ENCODE measurements around the gene VPS8.

VPS8 gene

GRCh38 chr3:184816614-184817013 lies 4.6 kb downstream of the VPS8 start:
- no peak for TF ChIP-seq CTCF (IDR thresholded peaks at IDR 0.05; ENCODE audit: extremely low read depth, insufficient read depth, missing control alignments)
- in situ Hi-C loops (cut with MboI; ENCODE audit: low pct_unique_long_range_greater_than_20kb, low sequenced_read_pairs, unreplicated experiment): no loop called here
- no peak for DNase-seq (ENCODE audit: low spot score)

GRCh38 chr3:184820525-184820924 lies 8.6 kb downstream of the VPS8 start:
- DNase-seq (ENCODE audit: low spot score): no peak
- in situ Hi-C loops (cut with MboI; ENCODE audit: low pct_unique_long_range_greater_than_20kb, low sequenced_read_pairs, unreplicated experiment): no loop called here
- TF ChIP-seq CTCF (IDR thresholded peaks at IDR 0.05; ENCODE audit: extremely low read depth, insufficient read depth, missing control alignments): no peak

DNA sequence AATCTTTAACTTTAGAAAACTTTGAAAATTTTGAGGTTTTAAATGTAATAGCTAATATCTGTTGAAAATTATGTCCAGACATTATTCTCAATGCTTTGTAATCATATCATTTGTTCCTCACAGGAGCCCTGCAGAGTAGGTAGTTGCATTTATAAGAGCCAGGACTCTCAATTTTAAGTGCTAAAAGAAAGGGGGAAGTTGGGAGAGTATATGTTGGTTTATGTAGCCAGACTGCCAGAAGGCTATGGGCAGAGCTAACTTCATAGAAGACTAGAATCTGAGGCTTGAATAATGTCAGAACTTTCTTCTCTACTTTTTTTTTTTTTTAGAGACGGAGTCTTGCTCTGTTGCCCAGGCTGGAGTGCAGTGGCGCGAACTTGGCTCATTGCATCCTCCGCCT lies 9.1 kb downstream of the VPS8 start:
- TF ChIP-seq CTCF (IDR thresholded peaks at IDR 0.05; ENCODE audit: extremely low read depth, insufficient read depth, missing control alignments): no peak

GRCh38 chr3:184822081-184822480 lies 10.1 kb downstream of the VPS8 start:
- TF ChIP-seq CTCF (IDR thresholded peaks at IDR 0.05; ENCODE audit: extremely low read depth, insufficient read depth, missing control alignments): no peak
- no peak for DNase-seq (ENCODE audit: low spot score)

More for the DNA sequence above, 9.1 kb downstream of the VPS8 start:
- in situ Hi-C loops (cut with MboI; ENCODE audit: low pct_unique_long_range_greater_than_20kb, low sequenced_read_pairs, unreplicated experiment): no loop called here
- DNase-seq (ENCODE audit: low spot score): no peak

DNA sequence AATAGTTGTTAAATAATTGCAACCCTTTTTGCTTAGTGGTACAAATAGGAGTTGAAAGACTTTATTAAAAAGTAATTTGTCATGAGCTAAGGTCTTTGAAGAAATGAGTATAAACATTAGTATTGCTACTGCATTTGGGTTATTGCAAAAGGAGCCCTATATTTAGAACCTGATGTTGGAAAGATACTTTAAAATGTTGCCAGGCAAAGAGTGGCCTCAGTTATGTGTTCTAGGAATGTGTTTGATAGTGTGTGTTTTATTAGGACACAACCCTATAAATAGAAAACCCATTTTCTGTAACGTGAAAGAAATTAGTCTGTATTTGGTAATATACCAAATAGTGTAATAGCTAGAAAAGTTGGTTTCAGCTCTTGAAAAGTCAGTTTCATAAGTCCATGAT lies 10.7 kb downstream of the VPS8 start:
- no peak for TF ChIP-seq CTCF (IDR thresholded peaks at IDR 0.05; ENCODE audit: extremely low read depth, insufficient read depth, missing control alignments)
- in situ Hi-C loops (cut with MboI; ENCODE audit: low pct_unique_long_range_greater_than_20kb, low sequenced_read_pairs, unreplicated experiment): no loop called here
- no peak for DNase-seq (ENCODE audit: low spot score)

More at GRCh38 chr3:184822081-184822480, 10.1 kb downstream of the VPS8 start:
- in situ Hi-C loops (cut with MboI; ENCODE audit: low pct_unique_long_range_greater_than_20kb, low sequenced_read_pairs, unreplicated experiment): no loop called here

DNA sequence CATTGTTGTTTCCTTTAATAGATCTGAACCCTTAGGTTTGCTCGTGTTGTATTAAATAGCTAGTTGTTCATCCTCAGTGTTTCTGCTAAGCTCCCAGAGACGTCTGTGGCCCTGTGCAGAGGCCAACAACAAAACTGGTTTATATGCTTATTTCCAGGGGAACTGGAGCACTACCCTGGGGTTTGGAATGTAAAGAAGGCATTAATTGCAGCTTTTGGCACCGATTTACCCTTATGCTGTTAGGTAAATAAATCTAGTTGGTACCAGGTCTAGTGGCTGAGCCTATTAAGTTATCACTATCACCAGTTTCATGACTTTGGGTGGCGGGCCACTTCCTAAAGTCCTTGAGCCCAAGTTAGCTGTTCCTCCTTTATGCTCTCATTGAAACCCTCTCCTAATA lies 12.0 kb downstream of the VPS8 start:
- in situ Hi-C loops (cut with MboI; ENCODE audit: low pct_unique_long_range_greater_than_20kb, low sequenced_read_pairs, unreplicated experiment): no loop called here
- no peak for TF ChIP-seq CTCF (IDR thresholded peaks at IDR 0.05; ENCODE audit: extremely low read depth, insufficient read depth, missing control alignments)
- no peak for DNase-seq (ENCODE audit: low spot score)
